ENCODE measurements around the gene TNFSF18.

The TNFSF18 gene

GRCh38 chr1:173057984-173058383 lies 7.2 kb upstream of the TNFSF18 start:
- DNase-seq (ENCODE audit: low spot score), result no peak

GRCh38 chr1:173056365-173056764 lies 5.6 kb upstream of the TNFSF18 start:
- Histone ChIP-seq H3K27ac (no peak overlapping the region), H3K4me3 (no peak overlapping the region)
- no peak for TF ChIP-seq CTCF (IDR thresholded peaks at IDR 0.05)
- DNase-seq (ENCODE audit: low spot score), result no peak

More at GRCh38 chr1:173057984-173058383, 7.2 kb upstream of the TNFSF18 start:
- Histone ChIP-seq H3K4me3 (no peak overlapping the region), H3K27ac (no peak overlapping the region)
- TF ChIP-seq CTCF (IDR thresholded peaks at IDR 0.05), result no peak

GRCh38 chr1:173052681-173053196 lies 2.0 kb upstream of the TNFSF18 start:
- Histone ChIP-seq H3K4me3 (no peak overlapping the region), H3K27ac (no peak overlapping the region)
- no peak for TF ChIP-seq CTCF (IDR thresholded peaks at IDR 0.05)
- DNase-seq (ENCODE audit: low spot score), result no peak

GRCh38 chr1:173049322-173049633 lies 1.5 kb downstream of the TNFSF18 start:
- H3K27ac ChIP-seq, result no peak overlapping the region
- DNase-seq (ENCODE audit: low spot score), result no peak
- no peak for TF ChIP-seq CTCF (IDR thresholded peaks at IDR 0.05)
- no peak overlapping the region for H3K4me3 ChIP-seq

GRCh38 chr1:173048621-173049321 lies 2.0 kb downstream of the TNFSF18 start:
- Histone ChIP-seq H3K4me3 (no peak overlapping the region), H3K27ac (no peak overlapping the region)
- DNase-seq (ENCODE audit: low spot score), result no peak
- no peak for TF ChIP-seq CTCF (IDR thresholded peaks at IDR 0.05)

GRCh38 chr1:173044656-173045055 lies 6.1 kb downstream of the TNFSF18 start:
- Histone ChIP-seq H3K27ac (no peak overlapping the region), H3K4me3 (no peak overlapping the region)
- DNase-seq (ENCODE audit: low spot score), result no peak
- no peak for TF ChIP-seq CTCF (IDR thresholded peaks at IDR 0.05)

- DNase-seq (ENCODE audit: low spot score), result no peak
- no peak overlapping the region for H3K4me3 ChIP-seq
- no peak for TF ChIP-seq CTCF (IDR thresholded peaks at IDR 0.05)
- H3K27ac ChIP-seq, result no peak overlapping the region
Measured at GRCh38 chr1:173043253-173043652, 7.5 kb downstream of the TNFSF18 start.

Data from coronary artery (tissue), 2 donors.